ENCODE measurements around the gene SORCS2.
"Not testable (repeated sequence)": the region's sequence is repeated elsewhere in the genome, so short reads cannot be mapped to it uniquely, and the experiment has no call there.

SORCS2 gene

DNA sequence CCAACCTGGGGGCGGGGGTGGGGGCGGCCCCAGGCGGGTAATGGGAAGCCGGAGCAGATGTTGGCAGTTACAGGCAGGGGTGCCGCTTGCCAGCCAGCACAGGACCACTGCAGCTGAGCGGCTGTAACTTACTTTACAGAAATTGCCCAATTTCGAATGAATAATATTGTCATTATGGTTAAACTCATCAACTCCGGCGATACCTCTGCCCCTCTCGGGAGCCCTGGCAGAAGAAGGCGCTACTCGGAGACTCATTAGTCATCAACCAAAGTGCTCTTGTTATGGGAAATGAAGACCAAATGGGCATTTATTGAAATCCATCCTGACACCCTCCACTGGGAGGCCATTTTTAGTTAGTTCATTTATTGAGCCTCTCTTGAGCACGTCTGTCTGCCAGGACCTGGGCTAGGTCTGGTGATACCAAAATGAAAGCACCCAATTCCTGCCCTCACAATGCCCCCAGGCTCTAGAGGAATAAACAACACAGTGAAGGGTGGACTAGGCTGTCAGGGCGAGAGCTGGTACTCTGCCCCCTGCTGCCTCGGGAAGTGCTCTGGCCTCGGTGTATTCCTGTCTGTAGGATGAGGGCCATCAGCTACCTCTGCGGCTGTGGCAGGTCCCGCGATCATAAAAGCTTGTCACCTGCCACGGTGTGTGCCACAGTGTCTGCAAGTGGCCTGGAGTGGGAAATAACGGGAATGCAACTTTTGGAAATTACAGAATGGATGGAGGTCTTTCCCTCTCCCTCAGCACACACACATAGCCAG is 401.5 kb downstream of the SORCS2 start:
- TF ChIP-seq, protein P1, sequence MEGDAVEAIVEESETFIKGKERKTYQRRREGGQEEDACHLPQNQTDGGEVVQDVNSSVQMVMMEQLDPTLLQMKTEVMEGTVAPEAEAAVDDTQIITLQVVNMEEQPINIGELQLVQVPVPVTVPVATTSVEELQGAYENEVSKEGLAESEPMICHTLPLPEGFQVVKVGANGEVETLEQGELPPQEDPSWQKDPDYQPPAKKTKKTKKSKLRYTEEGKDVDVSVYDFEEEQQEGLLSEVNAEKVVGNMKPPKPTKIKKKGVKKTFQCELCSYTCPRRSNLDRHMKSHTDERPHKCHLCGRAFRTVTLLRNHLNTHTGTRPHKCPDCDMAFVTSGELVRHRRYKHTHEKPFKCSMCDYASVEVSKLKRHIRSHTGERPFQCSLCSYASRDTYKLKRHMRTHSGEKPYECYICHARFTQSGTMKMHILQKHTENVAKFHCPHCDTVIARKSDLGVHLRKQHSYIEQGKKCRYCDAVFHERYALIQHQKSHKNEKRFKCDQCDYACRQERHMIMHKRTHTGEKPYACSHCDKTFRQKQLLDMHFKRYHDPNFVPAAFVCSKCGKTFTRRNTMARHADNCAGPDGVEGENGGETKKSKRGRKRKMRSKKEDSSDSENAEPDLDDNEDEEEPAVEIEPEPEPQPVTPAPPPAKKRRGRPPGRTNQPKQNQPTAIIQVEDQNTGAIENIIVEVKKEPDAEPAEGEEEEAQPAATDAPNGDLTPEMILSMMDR (conservative IDR thresholded peaks at IDR 0.05; ENCODE audit: low read depth, low read length): no peak
- no peak for DNase-seq (ENCODE audit: low read depth)
- no peak overlapping the region for H3K4me3 ChIP-seq (ENCODE audit: low read depth, low read length)

DNA sequence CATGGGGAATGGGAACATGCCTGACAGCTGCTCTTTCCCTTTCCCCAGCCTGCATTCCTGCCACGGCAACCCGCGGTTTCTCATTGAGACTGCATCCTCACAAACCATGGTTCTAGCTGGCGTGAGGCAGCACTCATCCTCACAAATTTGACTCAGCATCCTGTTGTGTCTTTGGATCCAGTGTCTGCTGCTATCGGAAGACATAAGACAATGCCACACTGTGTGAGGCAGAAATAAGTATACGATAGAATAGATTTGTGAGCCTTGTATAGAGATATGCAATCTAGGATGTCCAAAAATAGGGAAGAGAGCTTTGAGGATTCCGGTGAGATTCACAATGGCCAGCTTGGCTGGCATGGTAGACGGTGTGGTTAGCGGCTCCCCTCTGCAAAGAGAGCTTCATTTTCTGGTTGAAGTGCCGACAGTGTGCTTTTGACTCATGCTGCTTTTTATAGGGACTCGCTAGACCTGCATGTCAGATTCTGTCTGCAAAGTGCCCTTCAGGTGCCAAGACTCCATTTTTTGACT is 403.7 kb downstream of the SORCS2 start:
- TF ChIP-seq, protein P1 (conservative IDR thresholded peaks at IDR 0.05; ENCODE audit: low read depth, low read length): no peak

DNA sequence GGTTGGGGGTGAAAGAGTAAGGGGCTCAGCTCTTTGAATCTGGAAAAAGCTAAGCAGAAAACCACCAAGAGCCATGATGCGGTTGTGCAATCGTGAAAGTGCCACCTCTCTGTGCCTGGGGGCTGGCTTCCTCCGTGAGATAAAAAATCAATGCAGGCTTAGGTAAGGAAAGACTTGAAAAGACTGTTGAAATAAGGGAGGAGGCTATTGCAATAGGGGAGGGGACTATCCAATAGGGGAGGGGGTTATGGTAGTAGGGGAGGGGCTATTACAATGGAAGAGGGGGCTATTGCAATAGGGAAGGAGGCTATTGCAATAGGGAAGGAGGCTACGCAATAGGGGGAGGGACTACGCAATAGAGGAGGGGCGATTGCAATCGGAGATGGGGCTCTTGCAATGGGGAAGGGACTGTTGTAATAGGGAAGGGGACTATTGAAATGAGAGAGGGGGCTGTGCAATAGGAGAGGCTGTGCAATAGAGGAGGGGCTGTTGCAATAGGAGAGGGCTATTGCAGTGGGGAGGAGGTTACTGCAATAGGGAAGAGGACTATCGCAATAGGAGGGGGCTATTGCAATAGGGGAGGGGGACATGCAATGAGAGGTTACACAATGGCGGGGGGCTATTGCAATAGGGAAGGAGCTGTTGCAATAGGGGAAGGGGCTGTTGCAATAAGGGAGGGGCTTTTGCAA is 404.7 kb downstream of the SORCS2 start:
- no peak for DNase-seq (ENCODE audit: low read depth)
- no peak overlapping the region for H3K4me3 ChIP-seq (ENCODE audit: low read depth, low read length)
- TF ChIP-seq, protein P1 (conservative IDR thresholded peaks at IDR 0.05; ENCODE audit: low read depth, low read length): no peak

More for the DNA sequence above, 403.7 kb downstream of the SORCS2 start:
- no peak overlapping the region for H3K4me3 ChIP-seq (ENCODE audit: low read depth, low read length)
- DNase-seq (ENCODE audit: low read depth): no peak

DNA sequence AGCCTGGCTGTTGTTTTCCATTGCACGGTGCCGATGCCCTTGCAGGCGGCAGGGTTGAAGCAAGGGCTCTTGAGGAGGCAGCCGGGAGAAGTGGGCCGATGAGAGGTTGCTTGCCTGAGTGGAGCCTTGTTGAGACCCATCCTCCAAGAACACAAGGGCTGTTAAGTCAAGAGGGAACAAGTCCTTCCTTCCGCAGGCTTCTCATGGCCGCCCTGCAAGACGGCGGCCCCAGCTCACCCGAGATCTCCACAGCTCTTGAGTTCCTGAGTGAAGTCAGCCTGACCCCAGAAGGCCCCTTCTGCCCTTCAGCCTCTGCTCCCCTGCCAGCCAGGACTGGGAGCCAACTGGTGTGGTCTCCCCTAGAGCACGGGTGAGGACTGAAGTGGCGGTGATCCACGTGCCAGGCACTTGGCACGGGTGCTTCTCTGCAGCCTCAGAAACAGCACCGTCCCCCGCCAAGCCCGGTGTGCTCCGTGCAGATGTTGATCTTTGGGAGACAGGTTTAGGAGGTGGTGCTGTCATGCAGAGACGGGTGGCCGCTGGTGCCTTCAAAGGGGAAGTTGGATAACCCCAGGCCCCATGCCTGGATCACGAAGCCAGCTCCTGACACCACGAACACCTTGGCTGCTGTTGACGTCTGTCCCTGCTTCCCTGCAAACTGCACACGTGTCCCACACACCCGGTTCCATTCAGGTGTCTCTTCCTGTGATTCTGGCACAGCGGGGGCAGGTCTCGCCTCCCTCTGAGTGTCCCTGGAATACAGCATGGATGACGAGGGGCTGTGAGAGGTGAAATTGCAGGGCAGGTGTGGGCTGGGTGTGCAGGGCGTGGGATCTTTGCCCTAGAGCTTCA is 406.8 kb downstream of the SORCS2 start:
- DNase-seq (ENCODE audit: low read depth): no peak
- no peak overlapping the region for H3K4me3 ChIP-seq (ENCODE audit: low read depth, low read length)
- TF ChIP-seq, protein P1 (conservative IDR thresholded peaks at IDR 0.05; ENCODE audit: low read depth, low read length): no peak

- no peak for DNase-seq (ENCODE audit: low read depth)
- TF ChIP-seq, protein P1 (conservative IDR thresholded peaks at IDR 0.05; ENCODE audit: low read depth, low read length): no peak
- H3K4me3 ChIP-seq (ENCODE audit: low read depth, low read length): no peak overlapping the region
Observed at GRCh38 chr4:7600247-7600646, 407.9 kb downstream of the SORCS2 start.

DNA sequence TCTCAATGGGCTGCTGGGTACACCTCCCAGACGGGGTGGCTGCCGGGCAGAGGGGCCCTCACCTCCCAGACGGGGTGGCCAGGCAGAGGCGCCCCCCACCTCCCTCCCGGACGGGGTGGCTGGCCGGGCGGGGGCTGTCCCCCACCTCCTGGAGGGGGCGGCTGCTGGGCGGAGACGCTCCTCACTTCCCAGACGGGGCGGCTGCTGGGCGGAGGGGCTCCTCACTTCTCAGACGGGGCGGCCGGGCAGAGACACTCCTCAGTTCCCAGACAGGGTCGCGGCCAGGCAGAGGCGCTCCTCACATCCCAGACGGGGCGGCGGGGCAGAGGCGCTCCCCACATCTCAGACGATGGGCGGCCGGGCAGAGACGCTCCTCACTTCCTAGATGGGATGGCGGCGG is 409.8 kb downstream of the SORCS2 start:
- H3K4me3 ChIP-seq (ENCODE audit: low read depth, low read length); DNase-seq (ENCODE audit: low read depth): not testable (repeated sequence)

Data from choroid plexus epithelial cell (primary cell).